ENCODE data around the gene UBE3C. TPM values are rescaled to one million over a fixed set of nuclear protein-coding genes. Genes with fewer than 3 reads are reported as not detected.

Gene UBE3C
- total RNA-seq, 1 donor, result 95.9 TPM

- peak overlapping the region; percentile 64 for H3K27ac ChIP-seq (ENCODE audit: low read depth, low read length)
- H2AFZ ChIP-seq (ENCODE audit: low read length), result peak overlapping the region; percentile 71
- H3K36me3 ChIP-seq (ENCODE audit: insufficient read depth, low read length), result peaks cover 7% of the 10 kb centered on the region
- peak overlapping the region; percentile 67 for H3K4me2 ChIP-seq (ENCODE audit: insufficient read depth, low read length)
- peaks cover 20% of the 10 kb centered on the region for H3K79me2 ChIP-seq (ENCODE audit: insufficient read depth, low read length)
- H3K4me3 ChIP-seq (ENCODE audit: insufficient read depth, low read length), result peak overlapping the region; percentile 4
- DNase-seq (ENCODE audit: insufficient read length, low spot score, missing footprints), result peak; percentile 97
- H4K20me1 ChIP-seq (ENCODE audit: insufficient read depth, low read length), result peaks cover 19% of the 10 kb centered on the region
- no peaks in the 10 kb centered on the region for H3K27me3 ChIP-seq (ENCODE audit: insufficient read depth, low read length)
- TF ChIP-seq CTCF (IDR thresholded peaks at IDR 0.05; ENCODE audit: extremely low read depth, low read depth, low read length), result peak; percentile 32
- H3K9me3 ChIP-seq (ENCODE audit: low read depth, low read length), result no peaks in the 10 kb centered on the region
- H3K4me1 ChIP-seq (ENCODE audit: insufficient read depth, low read length), result peaks cover 24% of the 10 kb centered on the region
These were observed 2.4 kb upstream of the UBE3C start for GRCh38 chr7:157136372-157136771.

- peaks cover 36% of the 10 kb centered on the region for H4K20me1 ChIP-seq (ENCODE audit: insufficient read depth, low read length)
- peak overlapping the region; percentile 78 for H3K4me3 ChIP-seq (ENCODE audit: insufficient read depth, low read length)
- H3K9me3 ChIP-seq (ENCODE audit: low read depth, low read length), result no peaks in the 10 kb centered on the region
- peak overlapping the region; percentile 93 for H3K4me2 ChIP-seq (ENCODE audit: insufficient read depth, low read length)
- no peak for DNase-seq (ENCODE audit: insufficient read length, low spot score, missing footprints)
- peak overlapping the region; percentile 86 for H2AFZ ChIP-seq (ENCODE audit: low read length)
- H3K27ac ChIP-seq (ENCODE audit: low read depth, low read length), result peak overlapping the region; percentile 62
- no peak for TF ChIP-seq CTCF (IDR thresholded peaks at IDR 0.05; ENCODE audit: extremely low read depth, low read depth, low read length)
- H3K27me3 ChIP-seq (ENCODE audit: insufficient read depth, low read length), result no peaks in the 10 kb centered on the region
- peaks cover 24% of the 10 kb centered on the region for H3K4me1 ChIP-seq (ENCODE audit: insufficient read depth, low read length)
- H3K79me2 ChIP-seq (ENCODE audit: insufficient read depth, low read length), result peaks cover 37% of the 10 kb centered on the region
- H3K36me3 ChIP-seq (ENCODE audit: insufficient read depth, low read length), result peaks cover 21% of the 10 kb centered on the region
These were observed 664 bp upstream of the UBE3C start for GRCh38 chr7:157138101-157138423.

GRCh38 chr7:157139111-157139809 lies 534 bp downstream of the UBE3C start:
- Histone ChIP-seq H3K4me1 (ENCODE audit: insufficient read depth, low read length) (peaks cover 24% of the 10 kb centered on the region), H3K27ac (ENCODE audit: low read depth, low read length) (peak overlapping the region; percentile 63), H3K4me2 (ENCODE audit: insufficient read depth, low read length) (peak overlapping the region; percentile 90), H4K20me1 (ENCODE audit: insufficient read depth, low read length) (peaks cover 47% of the 10 kb centered on the region), H3K9me3 (ENCODE audit: low read depth, low read length) (no peaks in the 10 kb centered on the region), H3K79me2 (ENCODE audit: insufficient read depth, low read length) (peaks cover 49% of the 10 kb centered on the region), H3K27me3 (ENCODE audit: insufficient read depth, low read length) (no peaks in the 10 kb centered on the region), H3K4me3 (ENCODE audit: insufficient read depth, low read length) (peak overlapping the region; percentile 77), H2AFZ (ENCODE audit: low read length) (peak overlapping the region; percentile 35), H3K36me3 (ENCODE audit: insufficient read depth, low read length) (peaks cover 32% of the 10 kb centered on the region)
- DNase-seq (ENCODE audit: insufficient read length, low spot score, missing footprints), result peak; percentile 85
- no peak for TF ChIP-seq CTCF (IDR thresholded peaks at IDR 0.05; ENCODE audit: extremely low read depth, low read depth, low read length)

- H3K27me3 ChIP-seq (ENCODE audit: insufficient read depth, low read length), result no peaks in the 10 kb centered on the region
- H3K4me2 ChIP-seq (ENCODE audit: insufficient read depth, low read length), result peak overlapping the region; percentile 90
- H2AFZ ChIP-seq (ENCODE audit: low read length), result peak overlapping the region; percentile 35
- TF ChIP-seq CTCF (IDR thresholded peaks at IDR 0.05; ENCODE audit: extremely low read depth, low read depth, low read length), result no peak
- H4K20me1 ChIP-seq (ENCODE audit: insufficient read depth, low read length), result peaks cover 51% of the 10 kb centered on the region
- no peaks in the 10 kb centered on the region for H3K9me3 ChIP-seq (ENCODE audit: low read depth, low read length)
- peak overlapping the region; percentile 63 for H3K27ac ChIP-seq (ENCODE audit: low read depth, low read length)
- peaks cover 24% of the 10 kb centered on the region for H3K4me1 ChIP-seq (ENCODE audit: insufficient read depth, low read length)
- peaks cover 32% of the 10 kb centered on the region for H3K36me3 ChIP-seq (ENCODE audit: insufficient read depth, low read length)
- peak; percentile 79 for DNase-seq (ENCODE audit: insufficient read length, low spot score, missing footprints)
- H3K79me2 ChIP-seq (ENCODE audit: insufficient read depth, low read length), result peaks cover 56% of the 10 kb centered on the region
- peak overlapping the region; percentile 77 for H3K4me3 ChIP-seq (ENCODE audit: insufficient read depth, low read length)
These were observed 1.2 kb downstream of the UBE3C start for GRCh38 chr7:157139810-157140510.
